Measurements from ENCODE around the gene WDR93.

- TF ChIP-seq EZH2 (IDR thresholded peaks at IDR 0.05; ENCODE audit: borderline replicate concordance, low read depth, low read length, poor library complexity, severe bottlenecking), result no peak
- TF ChIP-seq CTCF (conservative IDR thresholded peaks at IDR 0.05; ENCODE audit: low read depth, low read length), result no peak
Measured at GRCh38 chr15:89686522-89686921, 4.1 kb upstream of the WDR93 start.
